ENCODE results near the gene CTDSPL.

Gene CTDSPL

GRCh38 chr3:37989821-37990480, 128.3 kb downstream of the CTDSPL start:
- no peak for DNase-seq (ENCODE audit: low read depth)
- no peak overlapping the region for H3K4me3 ChIP-seq (ENCODE audit: low read depth, low read length)
- no peak for TF ChIP-seq CTCF (conservative IDR thresholded peaks at IDR 0.05; ENCODE audit: low read depth, low read length)

- no peak for DNase-seq (ENCODE audit: low read depth)
- TF ChIP-seq CTCF (conservative IDR thresholded peaks at IDR 0.05; ENCODE audit: low read depth, low read length): no peak
Measured at GRCh38 chr3:37990527-37990926, 128.8 kb downstream of the CTDSPL start, which contains the start of gene VILL. Gene VILL, plus strand, starts transcription at chr3:37990786. Its CDS starts 2,887 bp downstream, at chr3:37993673.

DNA sequence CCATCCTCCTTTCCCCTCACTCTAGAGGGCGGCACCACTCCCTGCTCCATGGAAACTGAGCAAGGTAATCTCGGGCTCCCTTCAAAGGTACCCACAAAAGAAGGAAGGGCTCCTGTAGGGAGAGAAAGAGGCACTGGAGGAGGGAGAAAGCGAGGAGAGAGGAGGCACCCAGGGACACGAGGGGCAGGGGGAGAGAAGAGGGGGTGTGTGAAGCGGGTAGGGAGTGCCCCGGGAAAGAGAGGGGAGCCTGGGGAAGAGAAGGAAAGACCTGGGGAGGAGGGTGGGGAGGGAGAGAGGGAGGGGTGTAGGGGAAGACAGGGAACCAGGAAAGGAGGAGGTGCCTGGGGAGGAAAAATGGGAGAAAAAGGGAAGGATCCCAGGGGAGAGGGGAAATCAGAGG, 129.4 kb downstream of the CTDSPL start:
- no peak overlapping the region for H3K4me3 ChIP-seq (ENCODE audit: low read depth, low read length)
- TF ChIP-seq CTCF (conservative IDR thresholded peaks at IDR 0.05; ENCODE audit: low read depth, low read length): no peak
- DNase-seq (ENCODE audit: low read depth): no peak

More at GRCh38 chr3:37990527-37990926, 128.8 kb downstream of the CTDSPL start, which contains the start of gene VILL:
- no peak within 1 kb of the TSS for H3K4me3 ChIP-seq (ENCODE audit: low read depth, low read length)

- DNase-seq (ENCODE audit: low read depth): no peak
- H3K4me3 ChIP-seq (ENCODE audit: low read depth, low read length): no peak overlapping the region
- no peak for TF ChIP-seq CTCF (conservative IDR thresholded peaks at IDR 0.05; ENCODE audit: low read depth, low read length)
Measured at GRCh38 chr3:37991823-37992222, 130.1 kb downstream of the CTDSPL start.

DNA sequence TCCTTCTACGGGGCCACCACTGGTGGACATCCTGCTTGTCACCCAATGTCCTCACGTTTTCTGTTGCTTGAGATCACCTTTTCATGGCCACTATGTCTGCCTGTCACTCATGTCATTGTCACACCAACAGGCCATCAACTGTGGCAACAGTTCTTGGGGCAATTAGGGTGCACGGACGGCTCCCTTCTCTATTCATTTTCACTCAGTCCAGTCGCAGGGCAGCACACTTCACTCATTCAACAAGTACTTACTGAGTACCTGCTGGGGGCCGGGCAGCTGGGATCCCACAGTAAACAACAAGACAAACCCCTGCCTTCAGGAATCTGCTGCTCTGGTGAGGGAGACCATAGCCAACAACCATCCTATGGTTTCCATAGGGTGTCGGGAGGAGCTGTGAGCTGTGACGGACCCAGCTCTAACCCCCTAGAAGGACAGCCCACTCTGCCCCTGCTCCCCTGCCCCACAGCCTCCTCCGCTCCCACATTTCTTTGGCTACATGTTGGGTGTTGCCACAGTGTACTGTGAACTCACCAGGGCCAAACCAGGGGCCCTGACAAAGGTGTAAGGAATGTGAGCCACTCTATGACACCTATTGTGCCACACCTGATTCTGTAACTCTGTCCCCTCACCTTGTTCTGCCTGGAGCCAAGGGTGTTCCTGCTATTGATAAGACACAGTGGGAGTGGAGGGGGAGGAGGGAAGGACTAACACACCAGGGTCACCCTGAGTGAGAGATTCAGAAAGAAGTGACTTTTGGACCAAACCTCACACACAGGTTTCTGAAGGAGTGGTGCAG, 130.8 kb downstream of the CTDSPL start:
- no peak overlapping the region for H3K4me3 ChIP-seq (ENCODE audit: low read depth, low read length)
- DNase-seq (ENCODE audit: low read depth): no peak
- TF ChIP-seq CTCF (conservative IDR thresholded peaks at IDR 0.05; ENCODE audit: low read depth, low read length): no peak

DNA sequence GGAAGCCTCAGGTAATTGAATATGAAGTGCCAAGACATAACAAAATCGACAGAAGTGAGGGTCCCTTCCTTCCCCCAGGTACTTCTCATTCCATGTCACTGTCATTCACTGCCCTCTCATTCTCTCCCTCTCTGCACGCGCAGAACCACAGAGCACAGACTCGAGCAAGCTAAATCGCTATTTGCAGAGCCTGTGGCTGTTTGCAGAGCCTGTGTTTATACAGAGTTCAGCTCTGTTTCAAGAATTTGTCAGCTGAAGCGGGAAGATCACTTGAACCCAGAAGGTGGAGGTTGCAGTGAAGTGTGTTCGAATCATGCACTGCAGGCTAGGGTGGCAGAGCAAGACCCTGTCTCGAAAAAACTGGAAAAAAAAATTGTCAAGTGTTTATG, 131.4 kb downstream of the CTDSPL start:
- no peak for TF ChIP-seq CTCF (conservative IDR thresholded peaks at IDR 0.05; ENCODE audit: low read depth, low read length)
- H3K4me3 ChIP-seq (ENCODE audit: low read depth, low read length): no peak overlapping the region
- no peak for DNase-seq (ENCODE audit: low read depth)

Data from choroid plexus epithelial cell (primary cell).